Keratinocyte (primary cell): ENCODE measurements around the gene CAP1. TPM values are rescaled to one million over a fixed set of nuclear protein-coding genes. Genes with fewer than 3 reads are reported as not detected.
A peak's percentile ranks its signal among the peaks of the same experiment; 100 is the strongest.

Experiments
- DNase-seq: peaks from one replicate; pipeline ENCODE4 v3.0.0-alpha.2; 2011; ENCODE audit warnings: low read depth, missing footprints, low spot score
- FAIRE-seq: peaks from 2 replicates; lab custom pipeline; 2011; peaks lifted over from hg19 to GRCh38; lab: Jason Lieb, UNC
- H2AFZ ChIP-seq: 2 replicates; pipeline ENCODE4 v1.6.0; 2012; ENCODE audit warnings: low read length, control low read depth, inconsistent platforms; ENCODE audit not compliant: control insufficient read depth
- H3K27ac ChIP-seq: 2 replicates; pipeline ENCODE4 v1.5.1; 2011; ENCODE audit warnings: low read length; ENCODE audit not compliant: control insufficient read depth, insufficient read depth
- H3K27me3 ChIP-seq: 3 replicates; pipeline ENCODE4 v1.6.0; 2011; ENCODE audit warnings: low read length; ENCODE audit not compliant: control insufficient read depth, insufficient read depth; ENCODE audit errors: extremely low read depth
- H3K36me3 ChIP-seq, 2 experiments: 2 replicates in 1 of 2; 3 replicates in 1 of 2; pipeline ENCODE4 v1.5.1; 2011; ENCODE audit warnings: low read length in 2 of 2, mild to moderate bottlenecking in 1 of 2; ENCODE audit not compliant: control insufficient read depth in 2 of 2, insufficient read depth in 2 of 2; ENCODE audit errors: extremely low read depth in 1 of 2
- H3K4me1 ChIP-seq: 3 replicates; pipeline ENCODE4 v1.5.1; 2011; ENCODE audit warnings: low read length; ENCODE audit not compliant: control insufficient read depth, insufficient read depth; ENCODE audit errors: extremely low read depth
- H3K4me2 ChIP-seq: 3 replicates; pipeline ENCODE4 v1.6.0; 2011; ENCODE audit warnings: low read depth, low read length; ENCODE audit not compliant: control insufficient read depth, insufficient read depth; ENCODE audit errors: extremely low read depth
- H3K4me3 ChIP-seq, 3 experiments: fragments of 200-600 bp in 1 of 3; sonication (generic) in 1 of 3; 2 replicates in 2 of 3; 3 replicates in 1 of 3; pipeline ENCODE4 v1.5.1; 2011 to 2016; ENCODE audit warnings: low read length in 3 of 3, mild to moderate bottlenecking in 3 of 3, control low read depth in 2 of 3, inconsistent platforms in 1 of 3, low read depth in 1 of 3, mixed read lengths in 1 of 3, mixed run types in 1 of 3, moderate library complexity in 1 of 3; ENCODE audit not compliant: control insufficient read depth in 2 of 3, insufficient read depth in 2 of 3; ENCODE audit errors: extremely low read depth in 1 of 3
- H3K79me2 ChIP-seq: 2 replicates; pipeline ENCODE4 v1.6.0; 2012; ENCODE audit warnings: low read length; ENCODE audit not compliant: control insufficient read depth, insufficient read depth
- H3K9ac ChIP-seq: 3 replicates; pipeline ENCODE4 v1.6.0; 2011; ENCODE audit warnings: low read length; ENCODE audit not compliant: control insufficient read depth, insufficient read depth; ENCODE audit errors: extremely low read depth
- H3K9me1 ChIP-seq: 3 replicates; pipeline ENCODE4 v1.6.0; 2011; ENCODE audit warnings: low read length; ENCODE audit not compliant: control insufficient read depth, insufficient read depth; ENCODE audit errors: extremely low read depth
- H3K9me3 ChIP-seq: 2 replicates; pipeline ENCODE4 v1.5.1; 2012; ENCODE audit warnings: low read depth, low read length; ENCODE audit not compliant: control insufficient read depth
- H4K20me1 ChIP-seq: 3 replicates; pipeline ENCODE4 v1.6.0; 2011; ENCODE audit warnings: low read length; ENCODE audit not compliant: control insufficient read depth, insufficient read depth; ENCODE audit errors: extremely low read depth
- CTCF ChIP-seq, 3 experiments: IDR thresholded peaks in 1 of 3; conservative IDR thresholded peaks in 1 of 3; optimal IDR thresholded peaks in 1 of 3; 2 replicates in 2 of 3; 3 replicates in 1 of 3; pipeline versions ENCODE3 to v1.5.1; 2011; ENCODE audit warnings: low read length in 3 of 3, mild to moderate bottlenecking in 3 of 3, moderate library complexity in 2 of 3, control low read depth in 1 of 3, inconsistent platforms in 1 of 3; ENCODE audit not compliant: insufficient read depth in 2 of 3; ENCODE audit errors: extremely low read depth in 1 of 3
- EZH2 ChIP-seq: IDR thresholded peaks from one replicate; pipeline ENCODE4 v1.6.1; 2012; ENCODE audit warnings: inconsistent platforms, mild to moderate bottlenecking, low read length, moderate library complexity
- dilution Hi-C: fragments of 300-500 bp; cut with MboI; formaldehyde crosslinking; loops from one replicate; pipeline ENCODE4 v1.7.0; 2020; ENCODE audit warnings: low sequenced_read_pairs; ENCODE audit not compliant: extremely low pct_ligation_motif_present
- polyA plus RNA-seq, 5 experiments: library from polyadenylated mRNA; depleted of rRNA in 3 of 5; stranded (reverse) in 3 of 5; stranded (forward) in 1 of 5; unstranded in 1 of 5; fragments of >200 nt; gene quantifications; 1 replicate in 1 of 5; 2 replicates in 3 of 5; 3 replicates in 1 of 5; pipeline versions ENCODE4 v1.2.1 to v1.2.3, GENCODE V29; 2011 to 2012; ENCODE audit warnings: missing spikeins in 2 of 5, low read depth in 1 of 5, low replicate concordance in 1 of 5

Gene CAP1
- polyA plus RNA-seq, 1 donor (not counting 4 experiments of a cell fraction or from before 2014, with no cell fraction given), result 959 TPM

- TF ChIP-seq EZH2, result no peak
- H3K27ac ChIP-seq, result peak overlapping the region; percentile 97
- peaks cover 14% of the 10 kb centered on the region for H4K20me1 ChIP-seq
- H3K4me3 ChIP-seq, result peak overlapping the region; percentile 61 to 100 (median 83)
- peaks cover 59% of the 10 kb centered on the region for H3K79me2 ChIP-seq
- no peak for FAIRE-seq
- no peaks in the 10 kb centered on the region for H3K27me3 ChIP-seq
- dilution Hi-C loops, result no loop called here
- no peak overlapping the region for H2AFZ ChIP-seq
- peak overlapping the region; percentile 97 for H3K9ac ChIP-seq
- H3K9me1 ChIP-seq, result no peaks in the 10 kb centered on the region
- peaks cover 50% of the 10 kb centered on the region for H3K4me1 ChIP-seq
- peaks cover 5 to 10% of the 10 kb centered on the region in 2 experiments for H3K36me3 ChIP-seq
- H3K9me3 ChIP-seq, result no peaks in the 10 kb centered on the region
- peak overlapping the region; percentile 92 for H3K4me2 ChIP-seq
- no peak for DNase-seq
Measured at GRCh38 chr1:40041466-40041838, 923 bp downstream of the CAP1 start.

DNA sequence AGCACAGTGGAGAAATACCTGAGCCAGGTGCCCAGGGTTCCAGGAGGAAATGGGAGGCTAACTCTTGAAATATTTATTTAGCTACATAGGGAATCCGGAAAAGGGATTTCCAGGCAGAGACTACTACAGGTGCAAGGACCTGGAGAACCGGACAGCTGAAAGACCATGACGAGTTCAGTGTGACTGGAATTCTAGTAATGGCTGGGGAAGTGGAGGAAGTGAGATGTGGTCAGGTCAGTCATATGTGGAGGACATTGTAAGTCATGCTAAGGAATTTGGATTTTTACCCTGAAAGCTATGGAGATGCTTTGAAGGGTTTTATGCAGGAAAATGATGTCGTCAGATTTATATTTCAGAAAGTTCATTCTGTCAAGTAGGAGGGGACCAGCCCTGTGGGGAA, 1.8 kb downstream of the CAP1 start:
- no peaks in the 10 kb centered on the region for H3K27me3 ChIP-seq
- FAIRE-seq (no peak), DNase-seq (no peak)
- no peak for TF ChIP-seq CTCF (optimal IDR thresholded peaks at IDR 0.05 in 1 of 3, IDR thresholded peaks at IDR 0.05 in 1 of 3, conservative IDR thresholded peaks at IDR 0.05 in 1 of 3; ENCODE audit: extremely low read depth in 1 of 3, insufficient read depth in 2 of 3, low read length in 3 of 3)
- no peak for TF ChIP-seq EZH2
- no peaks in the 10 kb centered on the region for H3K9me3 ChIP-seq
- H3K9ac ChIP-seq, result peak overlapping the region; percentile 14
- peak overlapping the region; percentile 43 to 100 (median 61) for H3K4me3 ChIP-seq
- peaks cover 5 to 10% of the 10 kb centered on the region in 2 experiments for H3K36me3 ChIP-seq
- peaks cover 68% of the 10 kb centered on the region for H3K79me2 ChIP-seq
- peaks cover 43% of the 10 kb centered on the region for H3K4me1 ChIP-seq
- H4K20me1 ChIP-seq, result peaks cover 21% of the 10 kb centered on the region
- peak overlapping the region; percentile 92 for H3K4me2 ChIP-seq
- no peak overlapping the region for H2AFZ ChIP-seq
- dilution Hi-C loops, result no loop called here
- no peak overlapping the region for H3K27ac ChIP-seq
- H3K9me1 ChIP-seq, result no peaks in the 10 kb centered on the region

DNA sequence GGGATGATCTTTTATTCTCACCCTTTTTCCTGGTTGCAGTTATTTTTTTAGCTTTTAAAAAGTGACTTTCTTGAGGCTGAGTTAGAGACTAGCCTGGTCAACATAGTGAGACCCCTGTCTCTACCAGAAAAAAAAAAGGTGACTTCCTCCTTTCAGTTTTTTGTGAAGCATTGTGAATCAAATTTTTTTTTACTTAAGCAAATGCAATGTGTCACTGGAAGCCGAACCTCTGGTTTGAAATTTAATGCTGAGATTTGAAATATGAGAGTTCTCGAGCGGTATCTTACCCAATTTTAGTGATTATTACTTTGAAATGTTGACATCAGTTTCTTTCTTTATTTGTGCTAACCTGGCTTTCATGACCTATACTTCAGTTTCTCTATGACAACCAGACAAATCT, 3.6 kb downstream of the CAP1 start:
- FAIRE-seq (no peak), DNase-seq (no peak)
- H3K36me3 ChIP-seq, result peaks cover 8 to 10% of the 10 kb centered on the region in 2 experiments
- H3K27ac ChIP-seq, result no peak overlapping the region
- TF ChIP-seq EZH2 (no peak), CTCF (optimal IDR thresholded peaks at IDR 0.05 in 1 of 3, IDR thresholded peaks at IDR 0.05 in 1 of 3, conservative IDR thresholded peaks at IDR 0.05 in 1 of 3; ENCODE audit: extremely low read depth in 1 of 3, insufficient read depth in 2 of 3, low read length in 3 of 3) (no peak)
- no peak overlapping the region for H3K9ac ChIP-seq
- H3K4me2 ChIP-seq, result peak overlapping the region; percentile 35
- no peaks in the 10 kb centered on the region for H3K9me1 ChIP-seq
- dilution Hi-C loops, result no loop called here
- H3K27me3 ChIP-seq, result no peaks in the 10 kb centered on the region
- no peaks in the 10 kb centered on the region for H3K9me3 ChIP-seq
- H3K4me3 ChIP-seq, result peak overlapping the region in 1 of 3 experiments; percentile 20
- H3K4me1 ChIP-seq, result peaks cover 41% of the 10 kb centered on the region
- no peak overlapping the region for H2AFZ ChIP-seq
- peaks cover 29% of the 10 kb centered on the region for H4K20me1 ChIP-seq
- H3K79me2 ChIP-seq, result peaks cover 85% of the 10 kb centered on the region
